GM12878 (cell line): Measurements from ENCODE around the gene TET2.

Experiments
- BACH1 ChIP-seq: fragments of 450-650 bp; IDR thresholded peaks from 2 replicates; pipeline ENCODE4 v1.6.1; 2017; ENCODE audit warnings: mild to moderate bottlenecking, borderline replicate concordance
- BRCA1 ChIP-seq: IDR thresholded peaks from 2 replicates; pipeline ENCODE4 v1.6.1; 2011; ENCODE audit warnings: low read depth, low read length, improper control_type of control experiment
- CBX3 ChIP-seq: fragments of 200-600 bp; sonication (generic); IDR thresholded peaks from 2 replicates; pipeline ENCODE4 v1.6.1; 2016; ENCODE audit warnings: low read depth, borderline replicate concordance
- CTCF ChIP-seq, 3 experiments: IDR thresholded peaks in 2 of 3; conservative IDR thresholded peaks in 1 of 3; 2 replicates each; pipeline ENCODE4 v1.5.1; 2011; ENCODE audit warnings: low read depth in 3 of 3, low read length in 3 of 3, mild to moderate bottlenecking in 3 of 3, control low read depth in 2 of 3, moderate library complexity in 2 of 3, inconsistent platforms in 1 of 3, mixed read lengths in 1 of 3; ENCODE audit not compliant: control insufficient read depth in 2 of 3, insufficient read depth in 1 of 3; ENCODE audit errors: extremely low read depth in 1 of 3
- POLR2AphosphoS5 ChIP-seq: IDR thresholded peaks from 2 replicates; pipeline ENCODE4 v1.6.1; 2011; ENCODE audit warnings: mild to moderate bottlenecking, low read length, inconsistent platforms
- ZZZ3 ChIP-seq: IDR thresholded peaks from 2 replicates; pipeline ENCODE4 v1.6.1; 2011; ENCODE audit warnings: low read depth; ENCODE audit not compliant: control insufficient read depth, insufficient read length

GRCh38 chr4:105274090-105274489 lies 127.4 kb downstream of the TET2 start:
- TF ChIP-seq CBX3 (no peak), POLR2AphosphoS5 (no peak), CTCF (IDR thresholded peaks at IDR 0.05 in 2 of 3, conservative IDR thresholded peaks at IDR 0.05 in 1 of 3; ENCODE audit: control insufficient read depth in 2 of 3, extremely low read depth in 1 of 3, insufficient read depth in 1 of 3, low read depth in 3 of 3, low read length in 3 of 3) (no peak), BRCA1 (no peak), BACH1 (no peak), ZZZ3 (no peak)
